HUES48 (cell line): ENCODE data around the gene BRF1.
"Not testable (repeated sequence)": the region's sequence is repeated elsewhere in the genome, so short reads cannot be mapped to it uniquely, and the experiment has no call there.

Experiments
- H3K27ac ChIP-seq: one replicate; pipeline ENCODE4 v1.7.0; 2013; ENCODE audit warnings: low read depth, low read length, inconsistent platforms
- H3K27me3 ChIP-seq: 2 replicates; pipeline ENCODE4 v1.6.1; 2013; ENCODE audit warnings: mild to moderate bottlenecking, low read length; ENCODE audit not compliant: control insufficient read depth, insufficient read depth
- H3K36me3 ChIP-seq: 2 replicates; pipeline ENCODE4 v1.6.1; 2013; ENCODE audit warnings: low read length; ENCODE audit not compliant: control insufficient read depth, insufficient read depth
- H3K4me1 ChIP-seq: 2 replicates; pipeline ENCODE4 v1.6.1; 2013; ENCODE audit warnings: mild to moderate bottlenecking, low read length; ENCODE audit not compliant: control insufficient read depth, insufficient read depth
- H3K4me3 ChIP-seq: 2 replicates; pipeline ENCODE4 v1.5.1; 2013; ENCODE audit warnings: mild to moderate bottlenecking, low read depth, low read length
- H3K9ac ChIP-seq: 2 replicates; pipeline ENCODE4 v1.6.1; 2013; ENCODE audit warnings: mild to moderate bottlenecking, low read depth, low read length, moderate library complexity
- H3K9me3 ChIP-seq: 2 replicates; pipeline ENCODE4 v1.6.1; 2013; ENCODE audit warnings: low read length; ENCODE audit not compliant: control insufficient read depth, insufficient read depth

The BRF1 gene

GRCh38 chr14:105313381-105314286 lies 12.8 kb upstream of the BRF1 start:
- no peaks in the 10 kb centered on the region for H3K9me3 ChIP-seq
- peak overlapping the region; percentile 12 for H3K27ac ChIP-seq
- H3K4me1 ChIP-seq: peaks cover 8% of the 10 kb centered on the region; the same call in 1 of the 2 replicates
- H3K27me3 ChIP-seq: no peaks in the 10 kb centered on the region
- H3K4me3 ChIP-seq: peak overlapping the region; percentile 56
- no peaks in the 10 kb centered on the region for H3K36me3 ChIP-seq
- no peak overlapping the region for H3K9ac ChIP-seq

GRCh38 chr14:105312973-105313372 lies 12.2 kb upstream of the BRF1 start:
- Histone ChIP-seq H3K4me3 (no peak overlapping the region), H3K27me3 (no peaks in the 10 kb centered on the region), H3K9ac (no peak overlapping the region), H3K4me1 (peaks cover 8% of the 10 kb centered on the region; the same call in 1 of the 2 replicates), H3K27ac (no peak overlapping the region), H3K36me3 (no peaks in the 10 kb centered on the region), H3K9me3 (no peaks in the 10 kb centered on the region)

GRCh38 chr14:105311838-105312237 lies 11.0 kb upstream of the BRF1 start:
- Histone ChIP-seq H3K27ac (no peak overlapping the region), H3K4me3 (no peak overlapping the region), H3K4me1 (peaks cover 16% of the 10 kb centered on the region; the same call in 1 of the 2 replicates), H3K9ac (no peak overlapping the region), H3K9me3 (no peaks in the 10 kb centered on the region), H3K27me3 (no peaks in the 10 kb centered on the region), H3K36me3 (no peaks in the 10 kb centered on the region)

- Histone ChIP-seq H3K9ac (no peak overlapping the region), H3K27ac (no peak overlapping the region), H3K27me3 (no peaks in the 10 kb centered on the region), H3K36me3 (no peaks in the 10 kb centered on the region), H3K4me1 (peaks cover 18% of the 10 kb centered on the region; the same call in 1 of the 2 replicates), H3K9me3 (no peaks in the 10 kb centered on the region), H3K4me3 (no peak overlapping the region)
These were observed 8.6 kb upstream of the BRF1 start for GRCh38 chr14:105309371-105309770.

GRCh38 chr14:105307052-105307727 lies 6.4 kb upstream of the BRF1 start:
- Histone ChIP-seq H3K9ac (no peak overlapping the region), H3K36me3 (no peaks in the 10 kb centered on the region), H3K4me3 (no peak overlapping the region), H3K9me3 (no peaks in the 10 kb centered on the region), H3K27ac (no peak overlapping the region), H3K4me1 (0 out of 2 replicates have a peak, but pooled peaks cover 13% of the 10 kb centered on the region), H3K27me3 (no peaks in the 10 kb centered on the region)

GRCh38 chr14:105305791-105306190 lies 5.0 kb upstream of the BRF1 start:
- no peak overlapping the region for H3K9ac ChIP-seq
- no peaks in the 10 kb centered on the region for H3K9me3 ChIP-seq

GRCh38 chr14:105305345-105305744 lies 4.5 kb upstream of the BRF1 start:
- Histone ChIP-seq H3K36me3 (no peaks in the 10 kb centered on the region), H3K4me1 (0 out of 2 replicates have a peak, but pooled peaks cover 9% of the 10 kb centered on the region), H3K4me3 (no peak overlapping the region), H3K9me3 (no peaks in the 10 kb centered on the region), H3K9ac (no peak overlapping the region), H3K27me3 (no peaks in the 10 kb centered on the region), H3K27ac (no peak overlapping the region)

More at GRCh38 chr14:105305791-105306190, 5.0 kb upstream of the BRF1 start:
- no peaks in the 10 kb centered on the region for H3K36me3 ChIP-seq
- no peak overlapping the region for H3K4me3 ChIP-seq
- no peaks in the 10 kb centered on the region for H3K27me3 ChIP-seq
- no peak overlapping the region for H3K27ac ChIP-seq
- H3K4me1 ChIP-seq: 0 out of 2 replicates have a peak, but pooled peaks cover 9% of the 10 kb centered on the region

- no peak overlapping the region for H3K27ac ChIP-seq
- H3K9me3 ChIP-seq: no peaks in the 10 kb centered on the region
These were observed 3.8 kb upstream of the BRF1 start for GRCh38 chr14:105304565-105304964.

GRCh38 chr14:105303949-105304348 lies 3.1 kb upstream of the BRF1 start:
- Histone ChIP-seq H3K27me3 (peaks cover 11% of the 10 kb centered on the region), H3K27ac (no peak overlapping the region), H3K4me1 (peaks cover 14% of the 10 kb centered on the region; the same call in 1 of the 2 replicates), H3K36me3 (no peaks in the 10 kb centered on the region), H3K9me3 (no peaks in the 10 kb centered on the region), H3K9ac (no peak overlapping the region), H3K4me3 (no peak overlapping the region)

More at GRCh38 chr14:105304565-105304964, 3.8 kb upstream of the BRF1 start:
- H3K4me3 ChIP-seq: no peak overlapping the region
- H3K36me3 ChIP-seq: no peaks in the 10 kb centered on the region
- H3K9ac ChIP-seq: no peak overlapping the region
- H3K27me3 ChIP-seq: peaks cover 5% of the 10 kb centered on the region
- peaks cover 14% of the 10 kb centered on the region; the same call in 1 of the 2 replicates for H3K4me1 ChIP-seq

GRCh38 chr14:105301915-105302249 lies 1.1 kb upstream of the BRF1 start:
- not testable (repeated sequence) for H3K27ac ChIP-seq, H3K36me3 ChIP-seq, H3K4me1 ChIP-seq, H3K9me3 ChIP-seq, H3K9ac ChIP-seq
- H3K27me3 ChIP-seq: peaks cover 11% of the 10 kb centered on the region
- peak overlapping the region; percentile 89 for H3K4me3 ChIP-seq
